ENCODE data around the gene SPATA25.

SPATA25 gene

GRCh38 chr20:45848421-45848820, 39.0 kb downstream of the SPATA25 start:
- no peak for TF ChIP-seq CTCF (IDR thresholded peaks at IDR 0.05; ENCODE audit: extremely low read depth, missing control alignments)
- DNase-seq (ENCODE audit: low spot score), result no peak

GRCh38 chr20:45845452-45845851, 42.0 kb downstream of the SPATA25 start:
- TF ChIP-seq CTCF (IDR thresholded peaks at IDR 0.05; ENCODE audit: extremely low read depth, missing control alignments), result no peak
- DNase-seq (ENCODE audit: low spot score), result no peak

- no peak for DNase-seq (ENCODE audit: low spot score)
- TF ChIP-seq CTCF (IDR thresholded peaks at IDR 0.05; ENCODE audit: extremely low read depth, missing control alignments), result no peak
Measured at GRCh38 chr20:45843506-45843905, 43.9 kb downstream of the SPATA25 start.

GRCh38 chr20:45842169-45842812, 45.1 kb downstream of the SPATA25 start:
- peak; percentile 79 for DNase-seq (ENCODE audit: low spot score)
- no peak for TF ChIP-seq CTCF (IDR thresholded peaks at IDR 0.05; ENCODE audit: extremely low read depth, missing control alignments)

- DNase-seq (ENCODE audit: low spot score), result no peak
- no peak for TF ChIP-seq CTCF (IDR thresholded peaks at IDR 0.05; ENCODE audit: extremely low read depth, missing control alignments)
Measured at GRCh38 chr20:45841407-45842129, 45.9 kb downstream of the SPATA25 start.

- no peak for TF ChIP-seq CTCF (IDR thresholded peaks at IDR 0.05; ENCODE audit: extremely low read depth, missing control alignments)
- no peak for DNase-seq (ENCODE audit: low spot score)
Measured at GRCh38 chr20:45840700-45841198, 46.7 kb downstream of the SPATA25 start.

- TF ChIP-seq CTCF (IDR thresholded peaks at IDR 0.05; ENCODE audit: extremely low read depth, missing control alignments), result no peak
- no peak for DNase-seq (ENCODE audit: low spot score)
Measured at GRCh38 chr20:45836841-45837240, 50.6 kb downstream of the SPATA25 start.

All from GM20000 (cell line).